Fibroblast of lung (primary cell): ENCODE measurements around the gene PPP1R13B.

Experiments used
- EZH2 ChIP-seq: IDR thresholded peaks from 2 replicates; pipeline ENCODE4 v1.5.1; 2012; ENCODE audit warnings: low read length, control low read depth, mild to moderate bottlenecking; ENCODE audit errors: missing control alignments
- TF ChIP-seq, protein P1 (sequence below), 2 donors: IDR thresholded peaks in 1 of 2; conservative IDR thresholded peaks in 1 of 2; 1 replicate in 1 of 2; 2 replicates in 1 of 2; pipeline ENCODE4 v1.5.1; 2011 to 2012; ENCODE audit warnings: low read length in 2 of 2, control low read depth in 1 of 2, inconsistent platforms in 1 of 2, low read depth in 1 of 2, mild to moderate bottlenecking in 1 of 2

- TF ChIP-seq, protein P1, sequence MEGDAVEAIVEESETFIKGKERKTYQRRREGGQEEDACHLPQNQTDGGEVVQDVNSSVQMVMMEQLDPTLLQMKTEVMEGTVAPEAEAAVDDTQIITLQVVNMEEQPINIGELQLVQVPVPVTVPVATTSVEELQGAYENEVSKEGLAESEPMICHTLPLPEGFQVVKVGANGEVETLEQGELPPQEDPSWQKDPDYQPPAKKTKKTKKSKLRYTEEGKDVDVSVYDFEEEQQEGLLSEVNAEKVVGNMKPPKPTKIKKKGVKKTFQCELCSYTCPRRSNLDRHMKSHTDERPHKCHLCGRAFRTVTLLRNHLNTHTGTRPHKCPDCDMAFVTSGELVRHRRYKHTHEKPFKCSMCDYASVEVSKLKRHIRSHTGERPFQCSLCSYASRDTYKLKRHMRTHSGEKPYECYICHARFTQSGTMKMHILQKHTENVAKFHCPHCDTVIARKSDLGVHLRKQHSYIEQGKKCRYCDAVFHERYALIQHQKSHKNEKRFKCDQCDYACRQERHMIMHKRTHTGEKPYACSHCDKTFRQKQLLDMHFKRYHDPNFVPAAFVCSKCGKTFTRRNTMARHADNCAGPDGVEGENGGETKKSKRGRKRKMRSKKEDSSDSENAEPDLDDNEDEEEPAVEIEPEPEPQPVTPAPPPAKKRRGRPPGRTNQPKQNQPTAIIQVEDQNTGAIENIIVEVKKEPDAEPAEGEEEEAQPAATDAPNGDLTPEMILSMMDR (conservative IDR thresholded peaks at IDR 0.05 in 1 of 2, IDR thresholded peaks at IDR 0.05 in 1 of 2; ENCODE audit: low read depth in 1 of 2, low read length in 2 of 2): no peak
- no peak for TF ChIP-seq EZH2
These were observed 35.8 kb upstream of the PPP1R13B start for GRCh38 chr14:103883263-103883523.
